GM12878 (cell line): ENCODE data around the gene USH2A. TPM values are rescaled to one million over a fixed set of nuclear protein-coding genes. Genes with fewer than 3 reads are reported as not detected.

Source experiments
- ATAC-seq: fragments of 200-7000 bp; cut with Tn5 transposase; 3 replicates; pipeline ENCODE4 v1.9.1; 2020; ENCODE audit warnings: mild to moderate bottlenecking, moderate library complexity
- BruUV-seq: library from RNA; stranded (reverse); fragments of 400-500 nt; replicated peaks from 2 replicates; lab custom pipeline; 2021; lab: Mats Ljungman, UMichigan
- CTCF ChIA-PET: fragments of 300-600 bp; sonication (Branson Sonifier 250); formaldehyde crosslinking; extraction: SDS; loops from one replicate; lab custom pipeline; 2021; ENCODE audit warnings: inconsistent platforms; lab: Yijun Ruan, JAX
- POLR2A ChIA-PET: fragments of 350-600 bp; formaldehyde crosslinking; extraction: SDS; loops from one replicate; lab custom pipeline; 2021; ENCODE audit warnings: inconsistent platforms; lab: Charles Lee
- RAD21 ChIA-PET: fragments of 300-600 bp; sonication (Branson Sonifier 250); formaldehyde crosslinking; loops from one replicate; lab custom pipeline; 2023; ENCODE audit warnings: antibody characterized with exemption; ENCODE audit not compliant: unreplicated experiment; lab: Charles Lee
- SMC1A ChIA-PET: fragments of 300-600 bp; sonication (Branson Sonifier 250); formaldehyde crosslinking; loops from one replicate; lab custom pipeline; 2023; ENCODE audit not compliant: unreplicated experiment, uncharacterized antibody; lab: Charles Lee
- DNase-seq: peaks from one replicate; pipeline ENCODE4 v3.0.0-alpha.2; 2011; ENCODE audit warnings: low read depth, low spot score
- FAIRE-seq: peaks from 3 replicates; lab custom pipeline; 2011; peaks lifted over from hg19 to GRCh38; lab: Jason Lieb, UNC
- H2AFZ ChIP-seq: 2 replicates; pipeline ENCODE4 v1.6.0; 2011; ENCODE audit warnings: low read depth, low read length, control low read depth; ENCODE audit not compliant: control insufficient read depth
- H3K27ac ChIP-seq: 2 replicates; pipeline ENCODE4 v1.5.1; 2011; ENCODE audit warnings: control low read depth; ENCODE audit not compliant: control insufficient read depth, insufficient read depth
- H3K27me3 ChIP-seq, 2 experiments: replicated peaks in 1 of 2; 2 replicates each; pipeline versions ENCODE4 v1.6.0 to v1.6.1; 2011; ENCODE audit warnings: low read length in 1 of 2; ENCODE audit not compliant: control insufficient read depth in 2 of 2, insufficient read depth in 2 of 2
- H3K36me3 ChIP-seq, 2 experiments: 2 replicates each; pipeline ENCODE4 v1.5.1; 2011; ENCODE audit warnings: low read length in 1 of 2; ENCODE audit not compliant: control insufficient read depth in 2 of 2, insufficient read depth in 2 of 2
- H3K4me1 ChIP-seq: 2 replicates; pipeline ENCODE4 v1.6.1; 2011; ENCODE audit warnings: mild to moderate bottlenecking, low read length, moderate library complexity, mixed read lengths; ENCODE audit not compliant: control insufficient read depth, insufficient read depth
- H3K4me2 ChIP-seq: 2 replicates; pipeline ENCODE4 v1.6.0; 2011; ENCODE audit warnings: control low read depth; ENCODE audit not compliant: control insufficient read depth, insufficient read depth
- H3K4me3 ChIP-seq: fragments of 200-600 bp; sonication (generic); 2 replicates; pipeline ENCODE4 v1.5.1; 2016
- H3K79me2 ChIP-seq: 2 replicates; pipeline ENCODE4 v1.6.0; 2011; ENCODE audit warnings: low read length; ENCODE audit not compliant: control insufficient read depth, insufficient read depth
- H3K9ac ChIP-seq: 2 replicates; pipeline ENCODE4 v1.8.0; 2011; ENCODE audit warnings: low read length, control low read depth, mixed read lengths; ENCODE audit not compliant: control insufficient read depth, insufficient read depth
- H3K9me3 ChIP-seq: replicated peaks from 3 replicates; pipeline ENCODE4 v1.5.1; 2011; ENCODE audit warnings: mild to moderate bottlenecking, low read length; ENCODE audit not compliant: control insufficient read depth, insufficient read depth
- H4K20me1 ChIP-seq: 2 replicates; pipeline ENCODE4 v1.6.0; 2011; ENCODE audit not compliant: control insufficient read depth, insufficient read depth
- BCLAF1 ChIP-seq: fragments of 450-650 bp; IDR thresholded peaks from 2 replicates; pipeline ENCODE4 v1.6.1; 2017; ENCODE audit warnings: antibody characterized with exemption, mild to moderate bottlenecking, moderate library complexity
- BMI1 ChIP-seq: fragments of 450-650 bp; IDR thresholded peaks from 2 replicates; pipeline ENCODE4 v1.6.1; 2016; ENCODE audit warnings: mild to moderate bottlenecking, moderate library complexity, borderline replicate concordance
- BRCA1 ChIP-seq: IDR thresholded peaks from 2 replicates; pipeline ENCODE4 v1.6.1; 2011; ENCODE audit warnings: low read depth, low read length, improper control_type of control experiment
- CREB1 ChIP-seq: IDR thresholded peaks from 2 replicates; pipeline ENCODE4 v1.6.1; 2012; ENCODE audit warnings: low read depth, mild to moderate bottlenecking, inconsistent platforms
- E4F1 ChIP-seq: fragments of 450-650 bp; IDR thresholded peaks from 2 replicates; pipeline ENCODE4 v1.6.1; 2018; ENCODE audit warnings: borderline replicate concordance, mild to moderate bottlenecking; ENCODE audit not compliant: partially characterized antibody
- FOXK2 ChIP-seq: fragments of 450-650 bp; IDR thresholded peaks from 2 replicates; pipeline ENCODE4 v1.6.1; 2017; ENCODE audit warnings: mild to moderate bottlenecking, moderate library complexity
- FOXM1 ChIP-seq: IDR thresholded peaks from 2 replicates; pipeline ENCODE4 v1.6.1; 2012; ENCODE audit warnings: low read depth, mild to moderate bottlenecking, inconsistent platforms, low read length, moderate library complexity
- HCFC1 ChIP-seq: fragments of 150-350 bp; IDR thresholded peaks from 2 replicates; pipeline ENCODE4 v1.6.1; 2014; ENCODE audit warnings: low read length
- IKZF2 ChIP-seq, 2 experiments: fragments of 450-650 bp; IDR thresholded peaks; 2 replicates each; pipeline ENCODE4 v1.6.1; 2017; ENCODE audit warnings: mild to moderate bottlenecking in 2 of 2, moderate library complexity in 2 of 2
- MAX ChIP-seq: IDR thresholded peaks from 2 replicates; pipeline ENCODE4 v1.6.1; 2012; ENCODE audit warnings: low read depth, low read length, improper control_type of control experiment
- MTA3 ChIP-seq: IDR thresholded peaks from 2 replicates; pipeline ENCODE4 v1.6.1; 2012; ENCODE audit warnings: low read length, inconsistent platforms, borderline replicate concordance
- MYB ChIP-seq: fragments of 150-350 bp; IDR thresholded peaks from 2 replicates; pipeline ENCODE4 v1.6.1; 2014; ENCODE audit warnings: mild to moderate bottlenecking, low read depth, low read length, borderline replicate concordance
- NR2C2 ChIP-seq: IDR thresholded peaks from 2 replicates; pipeline ENCODE4 v1.6.1; 2011; ENCODE audit warnings: borderline replicate concordance, low read depth; ENCODE audit not compliant: control insufficient read depth, insufficient read length
- PAX8 ChIP-seq: fragments of 450-650 bp; IDR thresholded peaks from 2 replicates; pipeline ENCODE4 v1.6.1; 2017; ENCODE audit warnings: mild to moderate bottlenecking, moderate library complexity
- RB1 ChIP-seq: fragments of 450-650 bp; formaldehyde crosslinking; IDR thresholded peaks from 2 replicates; pipeline ENCODE4 v1.6.1; 2017; ENCODE audit warnings: mild to moderate bottlenecking, borderline replicate concordance
- SMARCA5 ChIP-seq: fragments of 450-650 bp; IDR thresholded peaks from 2 replicates; pipeline ENCODE4 v1.6.1; 2017; ENCODE audit warnings: mild to moderate bottlenecking
- SREBF2 ChIP-seq: IDR thresholded peaks from 2 replicates; pipeline ENCODE4 v1.6.1; 2012; ENCODE audit warnings: mild to moderate bottlenecking, low read length
- TCF7 ChIP-seq: IDR thresholded peaks from 2 replicates; pipeline ENCODE4 v1.6.1; 2014; ENCODE audit warnings: antibody characterized with exemption, borderline replicate concordance
- ZZZ3 ChIP-seq: IDR thresholded peaks from 2 replicates; pipeline ENCODE4 v1.6.1; 2011; ENCODE audit warnings: low read depth; ENCODE audit not compliant: control insufficient read depth, insufficient read length
- WGBS: methylation state at CpG from one replicate; pipeline ENCODE4 v1.1.6; 2016; ENCODE audit warnings: low lambda C conversion rate; ENCODE audit not compliant: insufficient replicate concordance, insufficient coverage; ENCODE audit errors: missing lambda C conversion rate; 5-methylcytosine and 5-hydroxymethylcytosine counted together
- in situ Hi-C: fragments of 300-500 bp; cut with MboI; formaldehyde crosslinking; loops from 9 replicates; pipeline ENCODE4 v1.14.3; 2018; ENCODE audit warnings: mixed read lengths
- intact Hi-C: fragments of 100-400 bp; cut with micrococcal nuclease; formaldehyde crosslinking; loops from one replicate; pipeline ENCODE4 v1.14.2; 2022; ENCODE audit not compliant: unreplicated experiment
- polyA plus RNA-seq, 11 experiments: library from polyadenylated mRNA; depleted of rRNA in 4 of 11; unstranded in 6 of 11; stranded (reverse) in 5 of 11; fragments of >200 nt; fragmentation: Nextera tagmentation in 4 of 11; fragmentation: Illumina TruSeq in 1 of 11; extraction: Ambion mirVana in 4 of 11; extraction: Trizol in 1 of 11; gene quantifications; 1 replicate in 1 of 11; 2 replicates in 10 of 11; pipeline versions ENCODE4 v1.2.1 to v1.2.3, GENCODE V29; 2011 to 2016; ENCODE audit warnings: inconsistent platforms in 2 of 11, missing spikeins in 2 of 11, low read depth in 1 of 11
- total RNA-seq, 4 experiments: library from RNA; depleted of rRNA in 3 of 4; stranded (reverse); fragments of >200 nt in 3 of 4; fragmentation: Illumina TruSeq in 1 of 4; extraction: Trizol in 1 of 4; gene quantifications; 2 replicates each; pipeline versions ENCODE4 v1.2.1 to v1.2.3, GENCODE V29; 2013 to 2021

The USH2A gene
- total and polyA plus RNA-seq, 10 of the 15 experiments (the other 5 are each of a cell fraction or from before 2014, with no cell fraction given), result under 0.01 to 0.20 (median 0.01) TPM; not detected in 2

- TF ChIP-seq CREB1 (no peak), RB1 (no peak), BRCA1 (no peak), FOXM1 (no peak)
These were observed 394.6 kb downstream of the USH2A start (continued) for GRCh38 chr1:216028631-216029030.

- no peaks in the 10 kb centered on the region for H3K79me2 ChIP-seq
- CTCF ChIA-PET, result interaction anchor here (0.6 to 1.1 kb wide), 3 partner anchors 15 to 169 kb away, joined by 3 to 6 read pairs (median 3); no protein-coding TSS in a partner anchor
- no peak for DNase-seq
- POLR2A ChIA-PET, result no interaction called here
- H3K9me3 ChIP-seq, result no peaks in the 10 kb centered on the region
- ATAC-seq, result no peak
- H3K27ac ChIP-seq, result no peak overlapping the region
- SMC1A ChIA-PET, result interaction anchor here (0.8 to 2.7 kb wide), 3 partner anchors 9 to 23 kb away, joined by 4 to 6 read pairs (median 4); no protein-coding TSS in a partner anchor
- no peaks in the 10 kb centered on the region for H3K36me3 ChIP-seq
- no peaks in the 10 kb centered on the region for H4K20me1 ChIP-seq
- intact Hi-C loops, result no loop called here
- TF ChIP-seq NR2C2, result no peak
- no peak for TF ChIP-seq MAX
- TF ChIP-seq MYB, result no peak
- no peak for TF ChIP-seq ZZZ3
- no peak for TF ChIP-seq HCFC1
- TF ChIP-seq SREBF2, result no peak
- no peak for TF ChIP-seq MTA3
- TF ChIP-seq IKZF2 (IDR thresholded peaks at IDR 0.05), result no peak
- no peak for TF ChIP-seq PAX8
- TF ChIP-seq BCLAF1, result no peak
- TF ChIP-seq E4F1, result no peak
- TF ChIP-seq FOXK2, result no peak
- no peak for TF ChIP-seq BMI1
- TF ChIP-seq TCF7, result no peak
- TF ChIP-seq SMARCA5, result no peak
- TF ChIP-seq, all 136 proteins: peak for 0
- H3K4me3 ChIP-seq, result no peak overlapping the region
- 19% methylated on average over 2 of the region's 2 CpGs for WGBS
- no peaks in the 10 kb centered on the region for H3K27me3 ChIP-seq
- no TSS peak for BruUV-seq
- no peaks in the 10 kb centered on the region for H3K4me1 ChIP-seq
- RAD21 ChIA-PET, result no interaction called here
- no peak overlapping the region for H2AFZ ChIP-seq
- no peak for FAIRE-seq
- in situ Hi-C loops, result no loop called here
- H3K4me2 ChIP-seq, result no peak overlapping the region
- H3K9ac ChIP-seq, result no peak overlapping the region
These were observed 398.7 kb downstream of the USH2A start for GRCh38 chr1:216024546-216024945.
